Stimulated activated CD8-positive, alpha-beta memory T cell treated with anti-CD3 and anti-CD28 coated beads, Interleukin-7, amount 100 ng/mL, for 24 hours (primary cell): ENCODE data around the gene ZBTB20.

Experiments used
- DNase-seq: peaks from one replicate; pipeline ENCODE4 v3.0.0-alpha.2; 2020; ENCODE audit warnings: low read depth

The ZBTB20 gene

GRCh38 chr3:114928989-114929640 lies 218.0 kb downstream of the ZBTB20 start:
- DNase-seq, result no peak

- DNase-seq, result no peak
Observed at GRCh38 chr3:114904633-114905032, 242.5 kb downstream of the ZBTB20 start.

DNA sequence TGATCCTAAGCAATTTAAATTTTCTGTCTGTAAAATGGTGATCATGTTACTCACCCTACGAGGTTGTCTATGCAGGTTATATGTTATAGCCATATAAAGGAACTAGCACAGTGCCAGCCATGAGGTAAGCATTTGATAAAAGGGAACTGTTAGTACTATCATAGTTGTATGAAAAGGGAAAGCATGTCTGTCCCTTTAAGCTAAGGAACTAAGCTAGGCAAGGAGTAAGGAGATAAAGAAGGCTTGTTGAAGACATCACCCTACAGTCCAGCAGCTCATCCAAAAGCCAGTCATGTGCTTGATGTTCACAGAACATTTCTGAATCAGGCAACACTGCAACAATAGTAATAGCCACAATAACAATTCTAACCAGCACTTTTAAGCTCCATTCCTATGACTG lies 243.9 kb downstream of the ZBTB20 start:
- DNase-seq, result no peak

DNA sequence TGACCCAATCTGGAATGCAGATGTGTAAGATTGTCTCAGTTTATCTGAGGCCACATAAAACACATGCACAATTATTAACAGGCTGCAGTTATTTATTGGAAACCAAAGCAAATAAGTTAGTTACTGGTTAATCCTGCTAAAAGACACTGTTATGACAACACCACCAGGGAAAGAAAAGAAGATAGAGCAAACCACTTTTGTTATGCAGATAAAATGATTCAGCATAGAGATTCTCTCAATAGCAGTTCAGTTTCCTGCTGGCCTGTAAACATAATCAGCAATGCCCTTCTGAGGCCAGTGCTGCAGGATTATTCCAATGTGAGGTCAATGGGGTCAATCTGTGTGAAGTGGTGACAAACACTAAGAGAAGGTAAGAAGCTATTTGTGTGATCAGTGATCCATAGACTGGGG lies 244.4 kb downstream of the ZBTB20 start:
- DNase-seq, result no peak

- DNase-seq, result no peak
Observed at GRCh38 chr3:114900908-114901307, 246.2 kb downstream of the ZBTB20 start.

DNA sequence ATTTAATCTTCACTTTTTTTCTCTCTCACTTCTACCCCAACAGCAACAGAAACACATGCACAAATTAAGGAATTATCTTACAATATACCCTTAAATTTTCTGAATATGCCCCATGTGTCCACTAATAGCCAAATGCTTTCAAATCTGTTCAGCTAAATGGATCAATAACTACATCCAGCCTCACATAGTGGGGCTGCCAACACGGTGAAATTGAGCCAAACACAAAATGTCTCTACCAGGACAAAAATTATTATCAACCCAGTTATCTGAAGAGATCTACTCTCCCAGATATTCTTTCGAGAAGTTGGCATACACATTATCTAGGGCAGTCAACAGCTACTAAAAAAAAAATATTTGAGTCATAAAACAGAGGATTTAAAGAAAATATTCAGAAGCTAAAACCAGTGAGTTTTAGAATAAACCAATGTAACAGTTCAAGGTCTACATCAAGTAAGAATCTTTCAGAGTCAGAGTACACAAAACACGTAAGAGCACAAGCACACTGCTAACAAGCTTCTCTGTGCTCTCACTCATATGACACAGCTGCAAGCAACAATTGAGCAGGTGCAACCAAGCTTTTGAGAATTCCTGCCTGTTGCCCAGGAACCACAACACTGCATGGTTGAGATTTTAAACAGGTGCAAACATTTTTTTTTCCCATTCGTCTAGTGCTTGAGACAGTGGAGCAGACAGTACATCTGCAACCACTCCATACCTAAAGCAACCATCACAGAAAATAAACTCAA lies 247.7 kb downstream of the ZBTB20 start:
- DNase-seq, result no peak

GRCh38 chr3:114896978-114897377 lies 250.1 kb downstream of the ZBTB20 start:
- no peak for DNase-seq

DNA sequence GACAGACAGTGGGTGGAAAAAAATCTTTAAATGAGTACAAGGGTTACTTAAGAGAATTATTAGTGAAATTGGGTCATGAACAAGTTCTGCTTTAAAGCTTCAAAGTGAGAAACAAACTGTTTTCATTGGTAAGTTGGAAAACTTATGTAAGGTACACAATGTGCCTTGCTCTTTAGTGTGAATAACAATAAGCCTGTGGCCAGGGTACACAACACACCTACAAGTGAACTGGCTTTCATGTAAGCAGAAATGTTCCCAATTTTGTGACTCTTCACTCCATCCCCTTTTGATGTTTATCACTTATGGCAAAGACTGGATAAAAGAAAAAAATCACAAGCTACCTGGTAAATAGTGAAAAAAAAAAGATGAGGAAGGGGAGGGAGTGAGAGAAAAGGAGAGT lies 253.7 kb downstream of the ZBTB20 start:
- no peak for DNase-seq

- no peak for DNase-seq
Observed at GRCh38 chr3:114892880-114893279, 254.2 kb downstream of the ZBTB20 start.

- DNase-seq, result no peak
Observed at GRCh38 chr3:114892131-114892879, 254.8 kb downstream of the ZBTB20 start.

DNA sequence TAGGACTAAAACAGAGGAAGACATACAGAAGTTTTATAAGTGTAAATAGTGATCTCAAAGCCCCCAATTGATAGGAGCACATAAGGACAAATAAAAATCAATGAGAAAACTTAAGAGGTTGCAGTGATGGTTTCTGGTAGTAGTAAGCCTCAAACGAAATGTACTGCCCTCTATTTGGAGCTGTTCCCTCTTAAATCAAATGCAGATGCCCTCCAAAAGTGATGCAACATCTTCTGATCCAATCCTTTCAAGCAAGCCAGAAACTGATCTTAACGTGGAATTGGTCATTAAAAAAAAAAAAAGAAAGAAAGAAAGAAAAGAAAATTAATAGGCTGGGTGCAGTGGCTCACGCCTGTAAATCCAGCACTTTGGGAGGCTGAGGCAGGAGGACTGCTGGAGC lies 259.3 kb downstream of the ZBTB20 start:
- DNase-seq, result no peak

DNA sequence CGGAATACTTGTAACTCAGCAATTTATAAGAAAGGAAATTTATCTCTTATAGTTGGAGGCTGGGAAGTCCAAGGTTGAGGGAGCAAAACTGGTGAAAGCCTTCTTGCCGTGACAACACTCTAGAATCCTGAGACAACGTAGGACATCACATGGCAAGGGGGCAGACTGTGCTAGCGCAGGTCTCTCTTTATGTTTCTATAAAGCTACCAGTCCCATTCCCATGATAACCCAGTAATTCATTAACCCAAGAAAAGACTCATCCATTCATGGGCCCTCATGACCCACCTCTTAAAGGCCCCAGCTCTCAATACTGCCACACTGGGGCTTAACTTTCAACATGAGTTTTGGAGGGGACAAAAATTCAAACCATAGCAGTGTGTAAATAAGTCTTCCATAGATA lies 260.2 kb downstream of the ZBTB20 start:
- no peak for DNase-seq

DNA sequence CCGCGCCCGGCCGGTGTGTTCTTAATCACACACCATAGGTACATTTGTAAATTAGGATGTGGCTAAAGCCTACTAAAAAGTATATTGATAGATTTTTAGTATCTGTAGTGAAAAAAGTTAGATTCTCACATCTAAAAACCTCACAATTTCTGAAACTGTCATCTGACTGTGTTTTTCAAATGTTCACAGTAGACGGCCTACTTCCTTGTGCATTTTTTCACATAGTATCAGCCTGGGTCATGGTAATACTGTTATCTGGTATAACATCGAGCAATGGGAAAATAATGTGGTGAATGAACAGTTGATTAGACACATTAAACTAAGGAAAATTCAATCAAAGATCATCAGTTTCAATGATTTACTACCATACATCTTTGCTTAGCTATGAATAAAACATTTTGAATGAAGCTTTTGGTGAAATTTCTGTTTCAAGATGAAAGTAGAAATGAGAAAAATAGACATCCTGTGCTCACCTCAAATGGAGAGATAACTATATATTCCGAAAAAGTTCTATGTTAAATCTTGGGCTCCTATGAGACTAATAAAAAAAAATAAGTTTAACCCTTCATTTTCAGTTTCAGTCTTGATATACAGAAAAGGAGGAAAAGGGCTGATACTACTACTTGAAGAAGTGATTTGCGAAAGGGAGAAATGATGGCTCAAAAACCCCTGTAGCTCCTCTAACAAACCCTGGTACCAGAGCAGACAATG lies 262.7 kb downstream of the ZBTB20 start:
- DNase-seq, result no peak

DNA sequence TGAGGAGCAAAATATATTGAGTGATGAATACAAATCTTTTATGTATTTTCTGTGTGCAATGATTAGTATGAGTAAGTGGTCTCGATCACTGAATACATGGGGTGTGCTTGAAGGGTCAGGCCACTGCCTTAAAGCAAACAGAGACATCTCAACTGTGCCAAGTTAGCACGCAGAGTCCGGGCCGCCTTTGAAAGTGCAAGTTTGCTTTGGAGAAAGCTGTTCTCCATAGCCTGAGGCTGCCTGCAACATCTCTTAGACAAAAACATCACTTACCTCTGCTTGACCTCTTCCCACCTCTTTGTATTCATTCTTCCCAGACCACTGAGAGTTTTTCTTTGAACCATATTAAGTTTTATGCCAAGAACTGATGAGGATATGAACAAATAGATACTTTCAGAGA lies 267.0 kb downstream of the ZBTB20 start:
- no peak for DNase-seq

DNA sequence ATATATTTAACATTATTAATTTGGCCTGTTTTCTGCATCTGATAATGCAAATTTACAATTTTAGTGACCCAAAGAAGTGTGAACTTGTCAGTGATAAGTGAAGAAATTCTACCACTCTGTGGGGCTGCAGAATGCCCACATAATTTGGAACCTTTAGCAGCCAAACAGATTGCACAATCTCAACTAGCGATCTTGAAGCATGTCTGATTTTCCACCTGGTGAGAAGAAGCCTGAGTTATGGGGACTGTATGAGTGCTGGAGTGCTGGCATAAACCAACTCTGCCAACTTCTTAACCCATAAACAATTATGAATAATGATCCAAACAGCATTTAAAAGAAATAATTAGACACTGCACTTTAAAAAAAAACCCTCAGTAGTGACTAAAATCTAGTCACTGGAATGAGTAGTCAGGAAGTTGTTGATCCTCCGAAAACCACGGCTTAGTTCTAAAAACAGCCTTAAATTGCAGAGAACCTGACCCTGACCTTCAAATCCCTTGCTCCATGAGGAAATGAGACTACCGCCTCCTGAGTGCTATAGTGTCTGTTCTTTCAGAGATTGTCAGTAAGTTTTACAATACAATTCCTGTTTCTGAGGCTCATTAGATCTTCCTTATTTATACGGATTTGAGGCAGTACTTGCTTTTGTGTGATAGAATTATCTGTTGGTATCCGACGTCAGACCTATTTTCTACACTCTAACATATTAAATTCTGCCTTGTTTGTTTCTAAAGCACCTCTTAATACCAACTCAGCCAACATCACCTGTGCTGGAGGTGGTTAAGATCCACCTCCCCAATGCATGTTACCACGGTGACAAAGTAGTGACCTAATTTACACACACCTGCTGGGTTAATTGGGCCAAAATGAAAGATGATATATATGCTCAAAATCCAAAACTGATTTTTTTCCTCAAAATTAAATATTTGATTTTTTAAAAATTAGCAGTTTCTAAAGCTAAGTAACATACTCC lies 267.7 kb downstream of the ZBTB20 start:
- DNase-seq, result no peak

DNA sequence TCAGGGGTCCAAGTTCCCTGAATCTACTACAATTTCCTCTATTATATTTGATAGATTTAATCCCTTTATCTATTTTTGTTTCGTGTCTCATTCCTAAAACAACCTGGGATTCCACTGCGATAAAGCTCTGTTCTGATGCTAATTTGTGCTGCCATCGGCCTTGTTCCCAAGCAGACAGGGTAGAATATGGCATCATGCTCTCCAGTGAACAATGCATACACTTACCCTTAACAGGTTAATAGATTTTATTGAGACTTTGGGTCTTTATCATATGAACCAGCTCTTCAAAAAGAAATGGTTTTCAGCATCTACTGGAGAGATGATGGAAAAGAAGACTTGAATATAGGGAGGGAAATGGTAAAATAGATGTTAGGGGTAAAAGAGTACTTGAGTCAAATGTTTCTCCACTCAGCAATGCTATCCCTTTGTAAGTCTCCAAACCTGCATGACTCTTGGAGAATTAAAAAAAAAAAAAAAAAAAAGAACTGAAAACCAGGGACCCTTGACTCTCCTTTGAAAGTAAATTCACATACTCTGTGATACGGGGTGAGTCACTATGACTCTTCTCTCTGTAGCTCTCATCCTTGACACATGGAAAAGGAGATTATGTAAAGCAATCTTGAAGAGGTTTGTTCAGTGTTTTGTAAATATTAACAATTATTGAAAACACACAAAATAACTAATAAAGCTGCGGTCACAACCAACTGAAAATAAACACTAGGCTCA lies 268.8 kb downstream of the ZBTB20 start:
- no peak for DNase-seq

GRCh38 chr3:114877378-114878113 lies 269.5 kb downstream of the ZBTB20 start:
- DNase-seq, result no peak

GRCh38 chr3:114874522-114874971 lies 272.5 kb downstream of the ZBTB20 start:
- no peak for DNase-seq

DNA sequence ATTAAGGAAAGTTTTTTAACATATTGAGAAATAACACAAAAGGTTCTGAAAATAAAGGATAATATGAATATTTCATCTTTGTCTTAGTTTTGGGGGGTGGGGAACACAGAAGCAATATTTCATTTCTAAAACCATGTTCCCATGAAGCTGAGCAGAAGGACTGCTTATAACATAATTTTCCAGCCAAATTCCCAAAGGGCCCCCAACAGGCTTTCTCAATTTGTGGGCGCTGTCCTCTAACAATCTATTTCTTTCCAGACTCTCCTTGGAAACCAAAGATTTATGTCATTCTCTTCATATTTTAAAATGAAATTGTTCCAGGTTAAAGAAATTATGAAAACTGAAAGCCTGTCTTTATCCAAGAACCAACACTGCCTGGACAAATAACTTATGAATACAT lies 273.5 kb downstream of the ZBTB20 start:
- no peak for DNase-seq

DNA sequence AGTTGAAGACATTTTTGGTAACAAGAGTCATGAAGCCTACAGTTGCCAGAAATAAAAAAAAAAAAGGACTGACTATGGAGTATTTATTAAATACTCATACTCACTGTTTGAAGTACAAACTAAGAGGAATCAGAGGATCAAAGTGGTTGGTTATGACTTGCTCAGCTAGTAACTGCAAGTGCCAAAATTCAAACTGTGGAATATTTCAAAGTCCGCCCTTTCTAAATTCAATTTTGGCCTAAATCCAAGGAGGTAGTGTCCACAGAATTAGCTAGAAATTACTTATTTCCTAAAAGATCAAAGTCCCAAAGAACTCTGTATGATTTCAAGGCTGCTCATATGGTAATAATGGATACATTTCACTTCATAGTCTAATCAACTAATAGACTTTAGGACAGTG lies 274.5 kb downstream of the ZBTB20 start:
- no peak for DNase-seq
